ENCODE results near the gene LPAR6. TPM values are rescaled to one million over a fixed set of nuclear protein-coding genes. Genes with fewer than 3 reads are reported as not detected.

The LPAR6 gene
- total and polyA plus RNA-seq, 2 experiments from 2014 or later = 6.6 to 8.1 TPM

DNA sequence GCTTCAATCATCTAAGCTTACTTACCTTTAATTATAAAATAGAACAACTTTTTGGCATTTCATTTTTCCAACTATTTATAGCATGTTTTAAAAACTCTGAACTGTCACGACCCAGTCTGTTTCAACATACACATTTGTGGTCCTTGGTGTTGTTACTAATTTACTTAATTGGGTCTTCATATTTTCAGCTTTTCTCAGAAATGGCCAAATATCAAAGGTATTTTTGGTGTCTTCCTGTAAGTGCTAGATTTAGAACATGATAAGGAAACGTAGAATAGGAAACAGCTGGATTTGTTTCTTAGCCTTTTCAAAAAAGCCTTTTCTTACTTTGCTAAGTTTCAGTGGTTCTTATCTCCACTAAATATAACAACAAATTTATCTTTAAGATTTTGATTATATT, 11.4 kb downstream of the LPAR6 start:
- in situ Hi-C loops (cut with MboI) = no loop called here
- Histone ChIP-seq H3K27me3 (replicated peaks; ENCODE audit: insufficient read depth) (no peaks in the 10 kb centered on the region), H3K9me2 (ENCODE audit: insufficient read depth) (no peaks in the 10 kb centered on the region)

DNA sequence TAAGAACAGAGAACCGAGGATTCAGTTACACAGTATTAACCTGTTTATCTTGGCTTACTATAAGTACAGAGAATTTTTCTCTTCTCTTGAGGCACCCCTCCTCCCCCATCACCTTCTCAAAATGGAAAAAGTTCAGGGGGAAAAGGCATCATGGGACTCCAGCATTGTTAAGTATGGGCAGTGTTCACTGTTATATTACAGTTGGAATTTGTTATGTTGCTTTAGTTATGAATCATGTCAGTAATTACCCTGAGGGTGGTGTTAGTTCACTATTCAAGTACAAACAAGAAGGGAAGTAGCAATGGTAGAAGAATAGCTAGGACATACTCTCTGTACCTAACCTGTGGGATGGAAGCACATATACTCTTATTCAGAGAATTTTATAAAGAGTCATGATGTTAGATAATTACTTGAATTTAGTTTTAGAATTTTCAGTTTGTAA, 12.0 kb downstream of the LPAR6 start:
- Histone ChIP-seq H3K9me2 (ENCODE audit: insufficient read depth) (no peaks in the 10 kb centered on the region), H3K9ac (peak overlapping the region; percentile 74), H3K9me3 (ENCODE audit: low read depth) (no peaks in the 10 kb centered on the region), H3K79me2 (ENCODE audit: insufficient read depth) (peaks cover 51% of the 10 kb centered on the region), H3K36me3 (ENCODE audit: low read depth) (peaks cover 2% of the 10 kb centered on the region; the same call in 1 of the 2 replicates), H3K4me1 (ENCODE audit: insufficient read depth) (peaks cover 75% of the 10 kb centered on the region), H4K20me1 (ENCODE audit: insufficient read depth) (no peaks in the 10 kb centered on the region), H3K4me3 (peak overlapping the region; percentile 42), H2AFZ (peak overlapping the region; percentile 27; the same call in 1 of the 2 replicates), H3K27me3 (replicated peaks; ENCODE audit: insufficient read depth) (no peaks in the 10 kb centered on the region), H3F3A (ENCODE audit: insufficient read depth) (peaks cover 54% of the 10 kb centered on the region), H3K4me2 (ENCODE audit: unreplicated experiment) (peak overlapping the region; percentile 81), H3K27ac (peak overlapping the region; percentile 91)
- TF ChIP-seq EZH2phosphoT487 (IDR thresholded peaks at IDR 0.05; ENCODE audit: insufficient read depth, low read depth) = no peak
- no peak for TF ChIP-seq EZH2 (IDR thresholded peaks at IDR 0.05; ENCODE audit: insufficient read depth, poor library complexity, severe bottlenecking)
- WGBS, 2 experiments (ENCODE audit: low coverage in 1 of 2, low lambda C conversion rate in 2 of 2, missing lambda C conversion rate in 2 of 2) = 0 to 3% methylated on average over 1 of the region's 1 CpG
- peak; percentile 80 for DNase-seq
- in situ Hi-C loops (cut with MboI) = no loop called here

More for the DNA sequence above, 11.4 kb downstream of the LPAR6 start:
- peak overlapping the region; percentile 91 for H3K27ac ChIP-seq
- H3K4me2 ChIP-seq (ENCODE audit: unreplicated experiment) = peak overlapping the region; percentile 81
- peak overlapping the region; percentile 42 for H3K4me3 ChIP-seq
- H3K9me3 ChIP-seq (ENCODE audit: low read depth) = no peaks in the 10 kb centered on the region
- H3K36me3 ChIP-seq (ENCODE audit: low read depth) = no peaks in the 10 kb centered on the region
- H4K20me1 ChIP-seq (ENCODE audit: insufficient read depth) = no peaks in the 10 kb centered on the region
- H3K79me2 ChIP-seq (ENCODE audit: insufficient read depth) = peaks cover 54% of the 10 kb centered on the region
- peaks cover 75% of the 10 kb centered on the region for H3K4me1 ChIP-seq (ENCODE audit: insufficient read depth)
- H3K9ac ChIP-seq = peak overlapping the region; percentile 74
- DNase-seq = peak; percentile 16
- no peak overlapping the region for H2AFZ ChIP-seq
- 0 to 5% methylated on average over 2 of the region's 2 CpGs for WGBS, 2 experiments (ENCODE audit: low coverage in 1 of 2, low lambda C conversion rate in 2 of 2, missing lambda C conversion rate in 2 of 2)
- no peak for TF ChIP-seq EZH2 (IDR thresholded peaks at IDR 0.05; ENCODE audit: insufficient read depth, poor library complexity, severe bottlenecking)
- H3F3A ChIP-seq (ENCODE audit: insufficient read depth) = peaks cover 51% of the 10 kb centered on the region

DNA sequence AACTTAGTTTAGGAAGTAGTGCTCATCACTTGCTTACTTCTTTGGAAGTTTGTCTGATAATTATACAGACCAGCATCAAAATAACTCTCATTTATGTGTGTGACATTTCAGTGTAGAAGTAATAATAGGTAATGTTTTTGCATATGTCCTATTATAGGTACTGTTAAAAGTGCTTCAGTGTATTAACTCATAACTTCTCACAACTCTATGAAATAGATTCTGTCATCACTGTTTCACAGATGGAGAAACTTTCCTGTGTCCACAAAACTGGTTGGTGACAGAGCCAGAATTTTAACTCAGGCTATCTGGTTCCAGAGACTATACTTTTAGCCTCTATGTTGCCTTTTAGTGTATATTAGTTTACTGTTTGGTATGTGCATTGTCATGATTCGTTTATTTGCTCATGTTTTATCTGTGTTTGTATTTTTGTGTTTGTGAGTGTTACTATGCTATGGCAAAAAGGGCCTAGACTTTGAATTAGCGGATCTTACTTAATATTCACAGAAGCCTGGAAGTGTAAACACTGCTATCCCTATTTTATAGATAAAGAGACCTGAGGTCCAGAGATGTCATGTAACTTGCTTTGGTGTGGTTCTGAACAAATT, 12.7 kb downstream of the LPAR6 start:
- TF ChIP-seq EZH2phosphoT487 (IDR thresholded peaks at IDR 0.05; ENCODE audit: insufficient read depth, low read depth) (no peak), EZH2 (IDR thresholded peaks at IDR 0.05; ENCODE audit: insufficient read depth, poor library complexity, severe bottlenecking) (no peak)
- 18 to 32% methylated on average over 2 of the region's 2 CpGs for WGBS, 2 experiments (ENCODE audit: low coverage in 1 of 2, low lambda C conversion rate in 2 of 2, missing lambda C conversion rate in 2 of 2)
- H3K36me3 ChIP-seq (ENCODE audit: low read depth) = peaks cover 7% of the 10 kb centered on the region; the same call in 1 of the 2 replicates
- peak overlapping the region; percentile 81 for H3K4me2 ChIP-seq (ENCODE audit: unreplicated experiment)
- H3K9me2 ChIP-seq (ENCODE audit: insufficient read depth) = no peaks in the 10 kb centered on the region
- H4K20me1 ChIP-seq (ENCODE audit: insufficient read depth) = no peaks in the 10 kb centered on the region
- peaks cover 68% of the 10 kb centered on the region for H3K4me1 ChIP-seq (ENCODE audit: insufficient read depth)
- H3K9ac ChIP-seq = peak overlapping the region; percentile 74
- H3K9me3 ChIP-seq (ENCODE audit: low read depth) = no peaks in the 10 kb centered on the region
- DNase-seq = peak; percentile 59
- in situ Hi-C loops (cut with MboI) = no loop called here
- H3K4me3 ChIP-seq = peak overlapping the region; percentile 42
- peaks cover 49% of the 10 kb centered on the region for H3K79me2 ChIP-seq (ENCODE audit: insufficient read depth)
- peaks cover 54% of the 10 kb centered on the region for H3F3A ChIP-seq (ENCODE audit: insufficient read depth)
- no peaks in the 10 kb centered on the region for H3K27me3 ChIP-seq (replicated peaks; ENCODE audit: insufficient read depth)
- H2AFZ ChIP-seq = peak overlapping the region; percentile 27; the same call in 1 of the 2 replicates
- peak overlapping the region; percentile 91 for H3K27ac ChIP-seq

DNA sequence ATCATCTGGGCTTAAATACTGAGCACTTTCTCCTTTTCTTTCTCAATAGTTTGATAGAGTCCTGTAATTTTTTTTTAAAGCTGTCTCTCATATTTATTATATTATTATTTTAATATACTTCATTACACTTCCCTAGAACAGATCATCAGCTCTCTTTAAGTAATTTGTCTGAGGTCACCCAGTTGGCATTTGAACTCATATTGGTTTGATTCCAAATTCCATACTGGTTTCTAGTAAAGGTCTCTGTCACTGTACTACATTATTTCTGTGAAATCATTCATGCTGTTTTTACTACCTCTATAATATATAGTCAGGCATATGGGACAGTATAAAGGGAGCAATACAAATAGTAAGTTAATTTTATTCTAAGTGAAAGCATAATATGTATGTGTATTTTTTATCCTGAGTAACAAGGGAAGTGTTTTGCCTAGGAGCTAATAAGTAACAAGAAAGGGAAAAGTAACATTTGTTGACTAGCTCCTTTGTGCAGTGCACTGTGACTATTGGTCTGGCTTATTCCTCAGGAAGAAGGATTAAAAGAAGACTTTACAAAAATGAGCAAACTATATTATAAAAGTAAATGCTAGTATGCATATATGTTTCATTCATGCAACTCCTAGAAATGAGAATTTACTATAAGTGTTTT, 14.3 kb downstream of the LPAR6 start:
- no peak overlapping the region for H3K9ac ChIP-seq
- H3K9me2 ChIP-seq (ENCODE audit: insufficient read depth) = no peaks in the 10 kb centered on the region
- peak overlapping the region; percentile 36 for H3K4me2 ChIP-seq (ENCODE audit: unreplicated experiment)
- H3F3A ChIP-seq (ENCODE audit: insufficient read depth) = peaks cover 47% of the 10 kb centered on the region
- peaks cover 7% of the 10 kb centered on the region; the same call in 1 of the 2 replicates for H3K36me3 ChIP-seq (ENCODE audit: low read depth)
- DNase-seq = peak; percentile 68
- H3K27me3 ChIP-seq (replicated peaks; ENCODE audit: insufficient read depth) = no peaks in the 10 kb centered on the region
- TF ChIP-seq EZH2 (IDR thresholded peaks at IDR 0.05; ENCODE audit: insufficient read depth, poor library complexity, severe bottlenecking) (no peak), EZH2phosphoT487 (IDR thresholded peaks at IDR 0.05; ENCODE audit: insufficient read depth, low read depth) (no peak)
- peaks cover 38% of the 10 kb centered on the region for H3K79me2 ChIP-seq (ENCODE audit: insufficient read depth)
- H3K4me1 ChIP-seq (ENCODE audit: insufficient read depth) = peaks cover 59% of the 10 kb centered on the region
- H3K27ac ChIP-seq = peak overlapping the region; percentile 91; the same call in 1 of the 2 replicates
- no peak overlapping the region for H2AFZ ChIP-seq
- in situ Hi-C loops (cut with MboI) = no loop called here
- no peaks in the 10 kb centered on the region for H4K20me1 ChIP-seq (ENCODE audit: insufficient read depth)
- no peak overlapping the region for H3K4me3 ChIP-seq
- H3K9me3 ChIP-seq (ENCODE audit: low read depth) = no peaks in the 10 kb centered on the region

Measured in GM23248 (cell line).